HG02623 (cell line): ENCODE data around the gene SENP8.
"Not testable (repeated sequence)": the region's sequence is repeated elsewhere in the genome, so short reads cannot be mapped to it uniquely, and the experiment has no call there.

Source experiments
- ATAC-seq: cut with Tn5 transposase; IDR thresholded peaks from one replicate; pipeline ENCODE4 v1.9.1; 2021; ENCODE audit warnings: moderate library complexity; ENCODE audit not compliant: unreplicated experiment

Gene SENP8

GRCh38 chr15:72154316-72154715, 36.1 kb downstream of the SENP8 start:
- ATAC-seq = no peak

- no peak for ATAC-seq
Measured at GRCh38 chr15:72155003-72155621, 36.9 kb downstream of the SENP8 start.

- no peak for ATAC-seq
Measured at GRCh38 chr15:72155635-72156616, 37.7 kb downstream of the SENP8 start.

GRCh38 chr15:72156928-72157327, 38.7 kb downstream of the SENP8 start:
- no peak for ATAC-seq

GRCh38 chr15:72160696-72161245, 42.6 kb downstream of the SENP8 start:
- ATAC-seq = no peak

- no peak for ATAC-seq
Measured at GRCh38 chr15:72161361-72162132, 43.3 kb downstream of the SENP8 start.

- ATAC-seq = no peak
Measured at GRCh38 chr15:72162569-72162968, 44.4 kb downstream of the SENP8 start.

- no peak for ATAC-seq
Measured at GRCh38 chr15:72163719-72164118, 45.5 kb downstream of the SENP8 start.

- ATAC-seq = no peak
Measured at GRCh38 chr15:72166716-72167417, 48.7 kb downstream of the SENP8 start.

- ATAC-seq = no peak
Measured at GRCh38 chr15:72167445-72167844, 49.2 kb downstream of the SENP8 start.

- no peak for ATAC-seq
Measured at GRCh38 chr15:72168131-72168807, 50.1 kb downstream of the SENP8 start.

- no peak for ATAC-seq
Measured at GRCh38 chr15:72168808-72169190, 50.6 kb downstream of the SENP8 start.

- ATAC-seq = no peak
Measured at GRCh38 chr15:72169236-72169920, 51.2 kb downstream of the SENP8 start.

- no peak for ATAC-seq
Measured at GRCh38 chr15:72169921-72170611, 51.9 kb downstream of the SENP8 start.

- ATAC-seq = no peak
Measured at GRCh38 chr15:72170691-72171090, 52.5 kb downstream of the SENP8 start.

- not testable (repeated sequence) for ATAC-seq
Measured at GRCh38 chr15:72171978-72172377, 53.8 kb downstream of the SENP8 start.

GRCh38 chr15:72172796-72173195, 54.6 kb downstream of the SENP8 start:
- ATAC-seq = no peak

- ATAC-seq = no peak
Measured at GRCh38 chr15:72173401-72173800, 55.2 kb downstream of the SENP8 start.
